ENCODE data around the gene GAN.
"Not testable (repeated sequence)": the region's sequence is repeated elsewhere in the genome, so short reads cannot be mapped to it uniquely, and the experiment has no call there.

Gene GAN

GRCh38 chr16:81421536-81421935, 106.8 kb downstream of the GAN start:
- TF ChIP-seq POLR2A (IDR thresholded peaks at IDR 0.05; ENCODE audit: low read depth, low read length), result no peak
- no peak for TF ChIP-seq TAF1 (IDR thresholded peaks at IDR 0.05; ENCODE audit: borderline replicate concordance, low read depth, low read length)
- no peak for TF ChIP-seq POLR2AphosphoS5 (IDR thresholded peaks at IDR 0.05; ENCODE audit: low read depth, low read length)
- DNase-seq (ENCODE audit: insufficient read length) (no peak), FAIRE-seq (no peak)

GRCh38 chr16:81422153-81422552, 107.4 kb downstream of the GAN start:
- FAIRE-seq; DNase-seq (ENCODE audit: insufficient read length): not testable (repeated sequence)

- no peak for TF ChIP-seq POLR2A (IDR thresholded peaks at IDR 0.05; ENCODE audit: low read depth, low read length)
- no peak for TF ChIP-seq TAF1 (IDR thresholded peaks at IDR 0.05; ENCODE audit: borderline replicate concordance, low read depth, low read length)
- TF ChIP-seq POLR2AphosphoS5 (IDR thresholded peaks at IDR 0.05; ENCODE audit: low read depth, low read length), result no peak
- FAIRE-seq, result peak; percentile 66
- no peak for DNase-seq (ENCODE audit: insufficient read length)
These were observed 110.0 kb downstream of the GAN start for GRCh38 chr16:81424771-81425170.

- FAIRE-seq (no peak), DNase-seq (ENCODE audit: insufficient read length) (no peak)
- TF ChIP-seq POLR2A (IDR thresholded peaks at IDR 0.05; ENCODE audit: low read depth, low read length) (no peak), TAF1 (IDR thresholded peaks at IDR 0.05; ENCODE audit: borderline replicate concordance, low read depth, low read length) (no peak), POLR2AphosphoS5 (IDR thresholded peaks at IDR 0.05; ENCODE audit: low read depth, low read length) (no peak)
These were observed 112.5 kb downstream of the GAN start for GRCh38 chr16:81427219-81427618.

- FAIRE-seq, result no peak
- DNase-seq (ENCODE audit: insufficient read length), result no peak
- TF ChIP-seq TAF1 (IDR thresholded peaks at IDR 0.05; ENCODE audit: borderline replicate concordance, low read depth, low read length) (no peak), POLR2AphosphoS5 (IDR thresholded peaks at IDR 0.05; ENCODE audit: low read depth, low read length) (no peak), POLR2A (IDR thresholded peaks at IDR 0.05; ENCODE audit: low read depth, low read length) (no peak)
These were observed 114.3 kb downstream of the GAN start for GRCh38 chr16:81429045-81429521.

GRCh38 chr16:81431554-81432353, 117.0 kb downstream of the GAN start:
- FAIRE-seq (no peak), DNase-seq (ENCODE audit: insufficient read length) (no peak)
- TF ChIP-seq POLR2A (IDR thresholded peaks at IDR 0.05; ENCODE audit: low read depth, low read length) (no peak), TAF1 (IDR thresholded peaks at IDR 0.05; ENCODE audit: borderline replicate concordance, low read depth, low read length) (no peak), POLR2AphosphoS5 (IDR thresholded peaks at IDR 0.05; ENCODE audit: low read depth, low read length) (no peak)

- FAIRE-seq, result no peak
- DNase-seq (ENCODE audit: insufficient read length), result no peak
These were observed 118.3 kb downstream of the GAN start for GRCh38 chr16:81432937-81433557.

GRCh38 chr16:81435103-81435502, 120.3 kb downstream of the GAN start:
- no peak for TF ChIP-seq POLR2AphosphoS5 (IDR thresholded peaks at IDR 0.05; ENCODE audit: low read depth, low read length)
- TF ChIP-seq TAF1 (IDR thresholded peaks at IDR 0.05; ENCODE audit: borderline replicate concordance, low read depth, low read length), result no peak
- no peak for TF ChIP-seq POLR2A (IDR thresholded peaks at IDR 0.05; ENCODE audit: low read depth, low read length)
- no peak for FAIRE-seq
- DNase-seq (ENCODE audit: insufficient read length), result no peak

More at GRCh38 chr16:81432937-81433557, 118.3 kb downstream of the GAN start:
- TF ChIP-seq TAF1 (IDR thresholded peaks at IDR 0.05; ENCODE audit: borderline replicate concordance, low read depth, low read length) (no peak), POLR2A (IDR thresholded peaks at IDR 0.05; ENCODE audit: low read depth, low read length) (no peak), POLR2AphosphoS5 (IDR thresholded peaks at IDR 0.05; ENCODE audit: low read depth, low read length) (no peak)

GRCh38 chr16:81435567-81435966, 120.8 kb downstream of the GAN start:
- DNase-seq (ENCODE audit: insufficient read length) (no peak), FAIRE-seq (no peak)
- TF ChIP-seq POLR2AphosphoS5 (IDR thresholded peaks at IDR 0.05; ENCODE audit: low read depth, low read length), result no peak

- TF ChIP-seq POLR2AphosphoS5 (IDR thresholded peaks at IDR 0.05; ENCODE audit: low read depth, low read length), result no peak
- TF ChIP-seq POLR2A (IDR thresholded peaks at IDR 0.05; ENCODE audit: low read depth, low read length), result no peak
- no peak for TF ChIP-seq TAF1 (IDR thresholded peaks at IDR 0.05; ENCODE audit: borderline replicate concordance, low read depth, low read length)
- no peak for FAIRE-seq
- DNase-seq (ENCODE audit: insufficient read length), result no peak
These were observed 121.6 kb downstream of the GAN start for GRCh38 chr16:81436386-81436785.

- no peak for DNase-seq (ENCODE audit: insufficient read length)
- TF ChIP-seq POLR2AphosphoS5 (IDR thresholded peaks at IDR 0.05; ENCODE audit: low read depth, low read length) (no peak), POLR2A (IDR thresholded peaks at IDR 0.05; ENCODE audit: low read depth, low read length) (no peak), TAF1 (IDR thresholded peaks at IDR 0.05; ENCODE audit: borderline replicate concordance, low read depth, low read length) (no peak)
- FAIRE-seq, result no peak
These were observed 123.1 kb downstream of the GAN start for GRCh38 chr16:81437865-81438264.
